ENCODE data around the gene ERC1. TPM values are rescaled to one million over a fixed set of nuclear protein-coding genes. Genes with fewer than 3 reads are reported as not detected.
"Not testable (repeated sequence)": the region's sequence is repeated elsewhere in the genome, so short reads cannot be mapped to it uniquely, and the experiment has no call there.

ERC1 gene
- polyA plus RNA-seq, 2 of the 4 experiments (the other 2 are of a cell fraction), result 14.2 to 20.9 TPM

GRCh38 chr12:1355396-1355795 lies 364.4 kb downstream of the ERC1 start (continued):
- no peak for TF ChIP-seq REST (IDR thresholded peaks at IDR 0.05)

DNA sequence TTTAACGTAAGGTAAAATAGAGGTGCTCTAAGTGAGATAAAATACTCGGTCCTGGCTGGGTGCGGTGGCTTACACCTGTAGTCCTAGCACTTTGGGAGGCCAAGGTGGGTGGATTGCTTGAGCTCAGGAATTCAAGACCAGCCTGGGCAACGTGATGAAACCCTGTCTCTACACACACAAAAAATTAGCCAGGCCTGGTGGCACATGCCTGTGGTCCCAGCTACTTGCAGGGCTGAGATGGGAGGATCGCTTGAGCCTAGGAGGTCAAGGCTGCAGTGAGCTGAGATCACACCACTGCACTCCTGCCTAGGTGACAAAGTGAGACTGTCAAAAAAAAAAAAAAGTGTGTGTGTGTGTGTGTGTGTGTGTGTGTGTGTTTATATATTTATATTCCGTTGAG lies 364.8 kb downstream of the ERC1 start:
- H3K4me2 ChIP-seq; H3K9me3 ChIP-seq; ATAC-seq; H3K27ac ChIP-seq; FAIRE-seq; H3K4me3 ChIP-seq; POLR2A ChIA-PET; DNase-seq (ENCODE audit: low read depth in 1 of 2, low spot score in 1 of 2): not testable (repeated sequence)
- 79% methylated on average over 6 of the region's 6 CpGs for WGBS (ENCODE audit: missing lambda C conversion rate)
- CTCF ChIA-PET, result interaction anchor here (1.0 to 1.2 kb wide), 3 partner anchors 11 to 238 kb away, joined by 3 to 5 read pairs (median 4); no protein-coding TSS in a partner anchor
- peaks cover 16% of the 10 kb centered on the region for H3K4me1 ChIP-seq

GRCh38 chr12:1356285-1356684 lies 365.3 kb downstream of the ERC1 start:
- POLR2A ChIA-PET, result no interaction called here
- ATAC-seq (no peak), DNase-seq (ENCODE audit: low read depth in 1 of 2, low spot score in 1 of 2) (no peak), FAIRE-seq (no peak)
- H3K4me2 ChIP-seq, result 0 out of 3 replicates have a peak overlapping the region, but pooled peaks have one; percentile 3
- H3K9me3 ChIP-seq, result no peaks in the 10 kb centered on the region
- CTCF ChIA-PET, result interaction anchor here (1.0 kb wide), 1 partner anchor 11 kb away, joined by 3 read pairs; no protein-coding TSS in a partner anchor
- peaks cover 15% of the 10 kb centered on the region; the same call in 2 of the 3 replicates for H3K4me1 ChIP-seq
- H3K27ac ChIP-seq, result no peak overlapping the region
- TF ChIP-seq ZNF302 (CRISPR knock-in tag; IDR thresholded peaks at IDR 0.05), result no peak
- TF ChIP-seq EP300 (IDR thresholded peaks at IDR 0.05), result no peak
- no peak for TF ChIP-seq HEYL (CRISPR knock-in tag; IDR thresholded peaks at IDR 0.05)
- no peak for TF ChIP-seq FOSB (CRISPR knock-in tag; IDR thresholded peaks at IDR 0.05)
- no peak for TF ChIP-seq EHF (CRISPR knock-in tag; IDR thresholded peaks at IDR 0.05)
- no peak for TF ChIP-seq BHLHE40 (IDR thresholded peaks at IDR 0.05; ENCODE audit: low read depth, low read length)
- TF ChIP-seq, protein P1, sequence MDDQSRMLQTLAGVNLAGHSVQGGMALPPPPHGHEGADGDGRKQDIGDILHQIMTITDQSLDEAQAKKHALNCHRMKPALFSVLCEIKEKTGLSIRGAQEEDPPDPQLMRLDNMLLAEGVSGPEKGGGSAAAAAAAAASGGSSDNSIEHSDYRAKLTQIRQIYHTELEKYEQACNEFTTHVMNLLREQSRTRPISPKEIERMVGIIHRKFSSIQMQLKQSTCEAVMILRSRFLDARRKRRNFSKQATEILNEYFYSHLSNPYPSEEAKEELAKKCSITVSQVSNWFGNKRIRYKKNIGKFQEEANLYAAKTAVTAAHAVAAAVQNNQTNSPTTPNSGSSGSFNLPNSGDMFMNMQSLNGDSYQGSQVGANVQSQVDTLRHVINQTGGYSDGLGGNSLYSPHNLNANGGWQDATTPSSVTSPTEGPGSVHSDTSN (IDR thresholded peaks at IDR 0.05), result no peak
- TF ChIP-seq MAFK (IDR thresholded peaks at IDR 0.05; ENCODE audit: partially characterized antibody), result no peak
- TF ChIP-seq ZSCAN20 (CRISPR knock-in tag; IDR thresholded peaks at IDR 0.05), result no peak
- no peak for TF ChIP-seq JUNB (IDR thresholded peaks at IDR 0.05)
- no peak for TF ChIP-seq MYC (IDR thresholded peaks at IDR 0.05; ENCODE audit: borderline replicate concordance, low read length)
- no peak for TF ChIP-seq RCOR1 (IDR thresholded peaks at IDR 0.05; ENCODE audit: low read depth, low read length)
- TF ChIP-seq TP53 (CRISPR knock-in tag; IDR thresholded peaks at IDR 0.05), result no peak
- TF ChIP-seq ATOH8 (CRISPR knock-in tag; IDR thresholded peaks at IDR 0.05; ENCODE audit: low read depth), result no peak
- WGBS (ENCODE audit: missing lambda C conversion rate), result 96% methylated on average over 2 of the region's 2 CpGs
- H3K4me3 ChIP-seq, result no peak overlapping the region

GRCh38 chr12:1357171-1357570 lies 366.1 kb downstream of the ERC1 start:
- ATAC-seq (peak in 1 of 2 experiments; percentile 76; a peak in 3 of 6 replicates), DNase-seq (ENCODE audit: low read depth in 1 of 2, low spot score in 1 of 2) (peak in 1 of 2 experiments; percentile 10), FAIRE-seq (no peak)
- 29% methylated on average over 6 of the region's 6 CpGs for WGBS (ENCODE audit: missing lambda C conversion rate)
- POLR2A ChIA-PET, result no interaction called here
- Histone ChIP-seq H3K27ac (no peak overlapping the region), H3K4me3 (no peak overlapping the region), H3K4me1 (peaks cover 15% of the 10 kb centered on the region; the same call in 2 of the 3 replicates), H3K4me2 (peak overlapping the region; percentile 3; the same call in 1 of the 3 replicates), H3K9me3 (no peaks in the 10 kb centered on the region)
- CTCF ChIA-PET, result interaction anchor here (1.1 kb wide), 1 partner anchor 277 kb away, joined by 3 read pairs; no protein-coding TSS in a partner anchor
- no peak for TF ChIP-seq HOXA7 (CRISPR knock-in tag; IDR thresholded peaks at IDR 0.05)
- TF ChIP-seq ZNF302 (CRISPR knock-in tag; IDR thresholded peaks at IDR 0.05), result no peak
- TF ChIP-seq E2F6 (IDR thresholded peaks at IDR 0.05; ENCODE audit: borderline replicate concordance, low read depth), result no peak
- TF ChIP-seq FOSB (CRISPR knock-in tag; IDR thresholded peaks at IDR 0.05), result no peak
- TF ChIP-seq BCL3 (IDR thresholded peaks at IDR 0.05), result no peak
- no peak for TF ChIP-seq HOXB13 (CRISPR knock-in tag; IDR thresholded peaks at IDR 0.05; ENCODE audit: low read depth)
- TF ChIP-seq, protein P2, sequence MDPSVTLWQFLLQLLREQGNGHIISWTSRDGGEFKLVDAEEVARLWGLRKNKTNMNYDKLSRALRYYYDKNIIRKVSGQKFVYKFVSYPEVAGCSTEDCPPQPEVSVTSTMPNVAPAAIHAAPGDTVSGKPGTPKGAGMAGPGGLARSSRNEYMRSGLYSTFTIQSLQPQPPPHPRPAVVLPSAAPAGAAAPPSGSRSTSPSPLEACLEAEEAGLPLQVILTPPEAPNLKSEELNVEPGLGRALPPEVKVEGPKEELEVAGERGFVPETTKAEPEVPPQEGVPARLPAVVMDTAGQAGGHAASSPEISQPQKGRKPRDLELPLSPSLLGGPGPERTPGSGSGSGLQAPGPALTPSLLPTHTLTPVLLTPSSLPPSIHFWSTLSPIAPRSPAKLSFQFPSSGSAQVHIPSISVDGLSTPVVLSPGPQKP (IDR thresholded peaks at IDR 0.05; ENCODE audit: low read depth, low read length), result no peak
- TF ChIP-seq ZC3H11A (IDR thresholded peaks at IDR 0.05), result no peak
- TF ChIP-seq NFE2L2 (conservative IDR thresholded peaks at IDR 0.05; ENCODE audit: low read length), result no peak
- TF ChIP-seq POLR2AphosphoS2 (conservative IDR thresholded peaks at IDR 0.05; ENCODE audit: low read length), result no peak
- no peak for TF ChIP-seq NR3C1 (IDR thresholded peaks at IDR 0.05)
